Measurements from ENCODE around the gene CCR1. TPM values are rescaled to one million over a fixed set of nuclear protein-coding genes. Genes with fewer than 3 reads are reported as not detected.

The CCR1 gene
- total and polyA plus RNA-seq, 2 experiments from 2014 or later: not detected

DNA sequence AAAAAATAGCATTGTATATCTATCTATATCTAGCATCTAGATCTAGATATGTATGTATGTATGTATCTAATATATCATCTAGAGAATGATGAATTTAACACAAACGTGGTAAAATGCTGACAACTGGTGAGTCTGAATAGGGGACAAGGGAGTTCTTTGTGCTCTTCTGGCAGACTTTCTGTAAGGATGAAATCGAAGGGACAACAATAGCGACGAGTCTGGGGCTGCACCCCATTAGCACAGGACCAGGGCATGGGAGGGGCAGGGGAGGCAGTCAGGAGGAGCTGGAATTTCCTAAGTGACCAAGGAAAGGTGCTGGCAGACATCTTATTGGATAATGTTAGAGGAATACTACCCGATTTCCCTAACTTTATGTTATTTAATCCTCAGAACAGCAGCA, 7.9 kb downstream of the CCR1 start (continued):
- TF ChIP-seq, protein P1, sequence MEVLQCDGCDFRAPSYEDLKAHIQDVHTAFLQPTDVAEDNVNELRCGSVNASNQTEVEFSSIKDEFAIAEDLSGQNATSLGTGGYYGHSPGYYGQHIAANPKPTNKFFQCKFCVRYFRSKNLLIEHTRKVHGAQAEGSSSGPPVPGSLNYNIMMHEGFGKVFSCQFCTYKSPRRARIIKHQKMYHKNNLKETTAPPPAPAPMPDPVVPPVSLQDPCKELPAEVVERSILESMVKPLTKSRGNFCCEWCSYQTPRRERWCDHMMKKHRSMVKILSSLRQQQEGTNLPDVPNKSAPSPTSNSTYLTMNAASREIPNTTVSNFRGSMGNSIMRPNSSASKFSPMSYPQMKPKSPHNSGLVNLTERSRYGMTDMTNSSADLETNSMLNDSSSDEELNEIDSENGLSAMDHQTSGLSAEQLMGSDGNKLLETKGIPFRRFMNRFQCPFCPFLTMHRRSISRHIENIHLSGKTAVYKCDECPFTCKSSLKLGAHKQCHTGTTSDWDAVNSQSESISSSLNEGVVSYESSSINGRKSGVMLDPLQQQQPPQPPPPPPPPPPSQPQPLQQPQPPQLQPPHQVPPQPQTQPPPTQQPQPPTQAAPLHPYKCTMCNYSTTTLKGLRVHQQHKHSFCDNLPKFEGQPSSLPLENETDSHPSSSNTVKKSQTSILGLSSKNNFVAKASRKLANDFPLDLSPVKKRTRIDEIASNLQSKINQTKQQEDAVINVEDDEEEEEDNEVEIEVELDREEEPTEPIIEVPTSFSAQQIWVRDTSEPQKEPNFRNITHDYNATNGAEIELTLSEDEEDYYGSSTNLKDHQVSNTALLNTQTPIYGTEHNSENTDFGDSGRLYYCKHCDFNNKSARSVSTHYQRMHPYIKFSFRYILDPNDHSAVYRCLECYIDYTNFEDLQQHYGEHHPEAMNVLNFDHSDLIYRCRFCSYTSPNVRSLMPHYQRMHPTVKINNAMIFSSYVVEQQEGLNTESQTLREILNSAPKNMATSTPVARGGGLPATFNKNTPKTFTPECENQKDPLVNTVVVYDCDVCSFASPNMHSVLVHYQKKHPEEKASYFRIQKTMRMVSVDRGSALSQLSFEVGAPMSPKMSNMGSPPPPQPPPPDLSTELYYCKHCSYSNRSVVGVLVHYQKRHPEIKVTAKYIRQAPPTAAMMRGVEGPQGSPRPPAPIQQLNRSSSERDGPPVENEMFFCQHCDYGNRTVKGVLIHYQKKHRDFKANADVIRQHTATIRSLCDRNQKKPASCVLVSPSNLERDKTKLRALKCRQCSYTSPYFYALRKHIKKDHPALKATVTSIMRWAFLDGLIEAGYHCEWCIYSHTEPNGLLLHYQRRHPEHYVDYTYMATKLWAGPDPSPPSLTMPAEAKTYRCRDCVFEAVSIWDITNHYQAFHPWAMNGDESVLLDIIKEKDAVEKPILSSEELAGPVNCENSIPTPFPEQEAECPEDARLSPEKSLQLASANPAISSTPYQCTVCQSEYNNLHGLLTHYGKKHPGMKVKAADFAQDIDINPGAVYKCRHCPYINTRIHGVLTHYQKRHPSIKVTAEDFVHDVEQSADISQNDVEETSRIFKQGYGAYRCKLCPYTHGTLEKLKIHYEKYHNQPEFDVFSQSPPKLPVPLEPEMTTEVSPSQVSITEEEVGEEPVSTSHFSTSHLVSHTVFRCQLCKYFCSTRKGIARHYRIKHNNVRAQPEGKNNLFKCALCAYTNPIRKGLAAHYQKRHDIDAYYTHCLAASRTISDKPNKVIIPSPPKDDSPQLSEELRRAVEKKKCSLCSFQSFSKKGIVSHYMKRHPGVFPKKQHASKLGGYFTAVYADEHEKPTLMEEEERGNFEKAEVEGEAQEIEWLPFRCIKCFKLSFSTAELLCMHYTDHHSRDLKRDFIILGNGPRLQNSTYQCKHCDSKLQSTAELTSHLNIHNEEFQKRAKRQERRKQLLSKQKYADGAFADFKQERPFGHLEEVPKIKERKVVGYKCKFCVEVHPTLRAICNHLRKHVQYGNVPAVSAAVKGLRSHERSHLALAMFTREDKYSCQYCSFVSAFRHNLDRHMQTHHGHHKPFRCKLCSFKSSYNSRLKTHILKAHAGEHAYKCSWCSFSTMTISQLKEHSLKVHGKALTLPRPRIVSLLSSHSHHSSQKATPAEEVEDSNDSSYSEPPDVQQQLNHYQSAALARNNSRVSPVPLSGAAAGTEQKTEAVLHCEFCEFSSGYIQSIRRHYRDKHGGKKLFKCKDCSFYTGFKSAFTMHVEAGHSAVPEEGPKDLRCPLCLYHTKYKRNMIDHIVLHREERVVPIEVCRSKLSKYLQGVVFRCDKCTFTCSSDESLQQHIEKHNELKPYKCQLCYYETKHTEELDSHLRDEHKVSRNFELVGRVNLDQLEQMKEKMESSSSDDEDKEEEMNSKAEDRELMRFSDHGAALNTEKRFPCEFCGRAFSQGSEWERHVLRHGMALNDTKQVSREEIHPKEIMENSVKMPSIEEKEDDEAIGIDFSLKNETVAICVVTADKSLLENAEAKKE (CRISPR knock-in tag; IDR thresholded peaks at IDR 0.05): no peak
- TF ChIP-seq CREB1 (CRISPR knock-in tag; IDR thresholded peaks at IDR 0.05; ENCODE audit: low read depth) (no peak), EZH2phosphoT487 (IDR thresholded peaks at IDR 0.05; ENCODE audit: unreplicated experiment) (no peak), ZNF114 (CRISPR knock-in tag; IDR thresholded peaks at IDR 0.05) (no peak), EZH2 (IDR thresholded peaks at IDR 0.05; ENCODE audit: low read depth, unreplicated experiment) (no peak), STAT1 (IDR thresholded peaks at IDR 0.05; ENCODE audit: unreplicated experiment) (no peak), ETS1 (IDR thresholded peaks at IDR 0.05) (no peak), POLR2AphosphoS5 (IDR thresholded peaks at IDR 0.05; ENCODE audit: low read depth) (no peak), NANOG (IDR thresholded peaks at IDR 0.05; ENCODE audit: borderline replicate concordance) (no peak)
